IMR-90 (cell line): ENCODE results near the gene UBE2E2. TPM values are rescaled to one million over a fixed set of nuclear protein-coding genes. Genes with fewer than 3 reads are reported as not detected.

Experiments used
- ATAC-seq: fragments of 200-7000 bp; cut with Tn5 transposase; 2 replicates; pipeline ENCODE4 v1.9.1; 2020; ENCODE audit warnings: low read depth, mild to moderate bottlenecking, moderate library complexity
- BruUV-seq: library from RNA; stranded (reverse); fragments of 400-500 nt; replicated peaks from 2 replicates; lab custom pipeline; 2021; lab: Mats Ljungman, UMichigan
- CTCF ChIA-PET: fragments of 300-600 bp; formaldehyde crosslinking; extraction: SDS; loops from one replicate; lab custom pipeline; 2021; ENCODE audit warnings: antibody characterized with exemption; lab: Yijun Ruan, JAX
- POLR2A ChIA-PET: fragments of 300-600 bp; sonication (Branson Sonifier 250); formaldehyde crosslinking; loops from one replicate; lab custom pipeline; 2022; ENCODE audit warnings: antibody characterized with exemption; ENCODE audit not compliant: unreplicated experiment; lab: Charles Lee
- DNase-seq: peaks from one replicate; pipeline ENCODE4 v3.0.0; 2013
- H2AFZ ChIP-seq: replicated peaks from 2 replicates; pipeline ENCODE3; 2013; ENCODE audit warnings: low read length, mild to moderate bottlenecking; ENCODE audit not compliant: poor library complexity
- H2AK5ac ChIP-seq: 2 replicates; pipeline ENCODE4 v1.6.1; 2013; ENCODE audit warnings: low read depth, low read length, inconsistent platforms
- H2AK9ac ChIP-seq: replicated peaks from 2 replicates; pipeline ENCODE3; 2013; ENCODE audit warnings: mild to moderate bottlenecking, low read depth, low read length, moderate library complexity; ENCODE audit not compliant: poor library complexity
- H2BK120ac ChIP-seq: 2 replicates; pipeline ENCODE4 v1.6.1; 2013; ENCODE audit warnings: low read depth, low read length, inconsistent platforms
- H2BK15ac ChIP-seq: 3 replicates; pipeline ENCODE4 v1.6.1; 2013; ENCODE audit warnings: low read depth, low read length, inconsistent platforms
- H2BK20ac ChIP-seq: 2 replicates; pipeline ENCODE4 v1.6.1; 2013; ENCODE audit warnings: low read depth, mild to moderate bottlenecking, inconsistent platforms, low read length, moderate library complexity
- H2BK5ac ChIP-seq: 2 replicates; pipeline ENCODE4 v1.6.1; 2013; ENCODE audit warnings: mild to moderate bottlenecking, low read depth, low read length, inconsistent platforms; ENCODE audit not compliant: poor library complexity, severe bottlenecking
- H3K14ac ChIP-seq: replicated peaks from 2 replicates; pipeline ENCODE4 v1.6.1; 2013; ENCODE audit warnings: low read depth, low read length, inconsistent platforms
- H3K18ac ChIP-seq: 2 replicates; pipeline ENCODE4 v1.6.1; 2013; ENCODE audit warnings: low read depth, low read length, control low read depth
- H3K23ac ChIP-seq: 2 replicates; pipeline ENCODE4 v1.6.1; 2013; ENCODE audit warnings: low read depth, low read length, inconsistent platforms
- H3K27ac ChIP-seq: 2 replicates; pipeline ENCODE4 v1.5.1; 2013; ENCODE audit warnings: mild to moderate bottlenecking, control low read depth, low read length; ENCODE audit not compliant: insufficient read depth
- H3K27me3 ChIP-seq: 2 replicates; pipeline ENCODE4 v1.6.1; 2013; ENCODE audit warnings: low read length; ENCODE audit not compliant: control insufficient read depth, insufficient read depth
- H3K36me3 ChIP-seq: 2 replicates; pipeline ENCODE4 v1.6.1; 2013; ENCODE audit warnings: low read length, mixed read lengths; ENCODE audit not compliant: control insufficient read depth, insufficient read depth
- H3K4ac ChIP-seq: 2 replicates; pipeline ENCODE4 v1.6.1; 2013; ENCODE audit warnings: low read depth, low read length, inconsistent platforms
- H3K4me1 ChIP-seq: 2 replicates; pipeline ENCODE4 v1.6.1; 2013; ENCODE audit warnings: low read length, mixed read lengths; ENCODE audit not compliant: control insufficient read depth, insufficient read depth
- H3K4me2 ChIP-seq: 2 replicates; pipeline ENCODE4 v1.6.1; 2013; ENCODE audit warnings: low read depth, mild to moderate bottlenecking, control low read depth, low read length, moderate library complexity
- H3K4me3 ChIP-seq: 2 replicates; pipeline ENCODE4 v1.5.1; 2013; ENCODE audit warnings: low read depth, mild to moderate bottlenecking, control low read depth, low read length, moderate library complexity; ENCODE audit not compliant: insufficient read depth
- H3K56ac ChIP-seq: 2 replicates; pipeline ENCODE4 v1.6.1; 2013; ENCODE audit warnings: low read length, inconsistent platforms; ENCODE audit not compliant: insufficient read depth; ENCODE audit errors: extremely low read depth
- H3K79me1 ChIP-seq, 2 experiments: 2 replicates each; pipeline ENCODE4 v1.6.1; 2013; ENCODE audit warnings: low read length in 2 of 2, inconsistent platforms in 1 of 2, low read depth in 1 of 2
- H3K9ac ChIP-seq: 2 replicates; pipeline ENCODE4 v1.6.1; 2013; ENCODE audit warnings: low read depth, low read length, control low read depth
- H3K9me1 ChIP-seq: 2 replicates; pipeline ENCODE4 v1.6.1; 2013; ENCODE audit warnings: low read length, inconsistent platforms; ENCODE audit not compliant: insufficient read depth
- H3K9me3 ChIP-seq: 2 replicates; pipeline ENCODE4 v1.6.1; 2013; ENCODE audit warnings: low read length; ENCODE audit not compliant: control insufficient read depth, insufficient read depth
- H4K20me1 ChIP-seq: 2 replicates; pipeline ENCODE4 v1.6.1; 2013; ENCODE audit warnings: low read length, inconsistent platforms; ENCODE audit not compliant: insufficient read depth
- H4K5ac ChIP-seq: 2 replicates; pipeline ENCODE4 v1.6.1; 2013; ENCODE audit warnings: mild to moderate bottlenecking, low read depth, low read length, control low read depth
- H4K8ac ChIP-seq, 2 experiments: 2 replicates each; pipeline ENCODE4 v1.6.1; 2013; ENCODE audit warnings: low read depth in 2 of 2, low read length in 2 of 2, control low read depth in 1 of 2, inconsistent platforms in 1 of 2
- H4K91ac ChIP-seq: 2 replicates; pipeline ENCODE4 v1.6.1; 2013; ENCODE audit warnings: low read depth, low read length, inconsistent platforms; ENCODE audit not compliant: insufficient read depth
- CEBPB ChIP-seq: IDR thresholded peaks from 2 replicates; pipeline ENCODE4 v1.6.1; 2012; ENCODE audit warnings: low read depth, low read length, improper control_type of control experiment
- MAFK ChIP-seq: IDR thresholded peaks from 2 replicates; pipeline ENCODE4 v1.6.1; 2012; ENCODE audit warnings: low read depth, low read length, improper control_type of control experiment
- POLR2A ChIP-seq: IDR thresholded peaks from 2 replicates; pipeline ENCODE4 v1.6.1; 2012; ENCODE audit warnings: mild to moderate bottlenecking, low read depth, low read length
- RFX5 ChIP-seq: IDR thresholded peaks from 2 replicates; pipeline ENCODE4 v1.8.0; 2012; ENCODE audit warnings: low read depth, mild to moderate bottlenecking, low read length, moderate library complexity
- SMC3 ChIP-seq: fragments of 150-350 bp; IDR thresholded peaks from 2 replicates; pipeline ENCODE4 v1.6.1; 2016; ENCODE audit warnings: low read depth, mild to moderate bottlenecking, antibody characterized with exemption, low read length, moderate library complexity
- dilution Hi-C: fragments of 300-500 bp; cut with HindIII; formaldehyde crosslinking; loops from one replicate; pipeline ENCODE4 v1.14.3; 2018; ENCODE audit warnings: low sequenced_read_pairs; ENCODE audit not compliant: unreplicated experiment
- in situ Hi-C: fragments of 300-500 bp; cut with MboI; formaldehyde crosslinking; loops from 3 replicates; pipeline ENCODE4 v1.14.3; 2019; ENCODE audit warnings: low sequenced_read_pairs, inconsistent platforms, mixed read lengths
- intact Hi-C: fragments of 100-400 bp; cut with micrococcal nuclease; formaldehyde crosslinking; loops from 2 replicates; pipeline ENCODE4 v1.10.0; 2022
- polyA plus RNA-seq, 3 experiments: library from polyadenylated mRNA; depleted of rRNA; stranded (reverse); fragments of >200 nt; gene quantifications; 2 replicates each; pipeline ENCODE4 v1.2.3, GENCODE V29; 2012; ENCODE audit warnings: low replicate concordance in 1 of 3
- total RNA-seq: library from RNA; depleted of rRNA; stranded (reverse); fragments of >200 nt; gene quantifications from 2 replicates; pipeline ENCODE4 v1.2.3, GENCODE V29; 2012

The UBE2E2 gene
- total and polyA plus RNA-seq, 2 of the 4 experiments (the other 2 are of a cell fraction): 18.6 to 32.7 TPM

GRCh38 chr3:23492057-23492456 lies 288.9 kb downstream of the UBE2E2 start:
- Histone ChIP-seq H2AFZ (no peak overlapping the region), H3K23ac (no peak overlapping the region), H3K56ac (no peak overlapping the region), H3K9me1 (no peaks in the 10 kb centered on the region; the same call in 1 of the 2 replicates), H3K4me1 (peaks cover 4% of the 10 kb centered on the region), H4K5ac (no peak overlapping the region), H3K36me3 (no peaks in the 10 kb centered on the region), H3K14ac (no peak overlapping the region), H2BK120ac (no peak overlapping the region), H3K9me3 (no peaks in the 10 kb centered on the region), H3K27ac (no peak overlapping the region), H3K9ac (no peak overlapping the region), H2BK5ac (no peak overlapping the region), H2BK15ac (no peak overlapping the region), H3K18ac (no peak overlapping the region), H2BK20ac (no peak overlapping the region), H4K91ac (no peak overlapping the region), H3K4me3 (no peak overlapping the region), H3K4ac (no peak overlapping the region), H3K79me1 (peaks cover 0 to 8% of the 10 kb centered on the region in 2 experiments; a peak in 1 of 4 replicates), H2AK5ac (no peak overlapping the region), H3K4me2 (no peak overlapping the region), H2AK9ac (no peak overlapping the region), H4K8ac (no peak overlapping the region), H3K27me3 (no peaks in the 10 kb centered on the region), H4K20me1 (no peaks in the 10 kb centered on the region)
- dilution Hi-C loops: no loop called here
- ChIA-PET POLR2A (no interaction called here), CTCF (no interaction called here)
- BruUV-seq: no TSS peak
- in situ Hi-C loops: no loop called here
- DNase-seq (no peak), ATAC-seq (no peak)
- TF ChIP-seq MAFK: no peak
- TF ChIP-seq SMC3: no peak
- no peak for TF ChIP-seq POLR2A
- TF ChIP-seq RFX5: no peak
- no peak for TF ChIP-seq CEBPB
- intact Hi-C loops: no loop called here
